HG03460 (cell line): ENCODE measurements around the gene PTPN20.
"Not testable (repeated sequence)": the region's sequence is repeated elsewhere in the genome, so short reads cannot be mapped to it uniquely, and the experiment has no call there.

Experiments
- ATAC-seq: cut with Tn5 transposase; IDR thresholded peaks from one replicate; pipeline ENCODE4 v1.9.1; 2021; ENCODE audit not compliant: unreplicated experiment

PTPN20 gene

GRCh38 chr10:46911144-46911876 is at the start of gene PTPN20:
TSS of gene PTPN20 (plus strand) at chr10:46911428. CDS start at chr10:46932500, 21,072 bp downstream.
- ATAC-seq = not testable (repeated sequence)

GRCh38 chr10:46869716-46870115 is 41.5 kb upstream of the PTPN20 start:
- not testable (repeated sequence) for ATAC-seq

GRCh38 chr10:46871583-46871982 is 39.6 kb upstream of the PTPN20 start:
- not testable (repeated sequence) for ATAC-seq

GRCh38 chr10:46875304-46875703 is 35.9 kb upstream of the PTPN20 start:
- not testable (repeated sequence) for ATAC-seq

- not testable (repeated sequence) for ATAC-seq
Observed at GRCh38 chr10:46876773-46877172, 34.5 kb upstream of the PTPN20 start.

- not testable (repeated sequence) for ATAC-seq
Observed at GRCh38 chr10:46878761-46879160, 32.5 kb upstream of the PTPN20 start.

- ATAC-seq = not testable (repeated sequence)
Observed at GRCh38 chr10:46890813-46891611, 20.2 kb upstream of the PTPN20 start.

GRCh38 chr10:46896762-46897692 is 14.2 kb upstream of the PTPN20 start:
- not testable (repeated sequence) for ATAC-seq

GRCh38 chr10:46901247-46901646 is 10.0 kb upstream of the PTPN20 start:
- not testable (repeated sequence) for ATAC-seq

GRCh38 chr10:46903874-46904273 is 7.4 kb upstream of the PTPN20 start:
- ATAC-seq = not testable (repeated sequence)

- not testable (repeated sequence) for ATAC-seq
Observed at GRCh38 chr10:46906359-46906758, 4.9 kb upstream of the PTPN20 start.

GRCh38 chr10:46907185-46908117 is 3.8 kb upstream of the PTPN20 start:
- ATAC-seq = not testable (repeated sequence)

GRCh38 chr10:46922498-46922897 is 11.3 kb downstream of the PTPN20 start:
- not testable (repeated sequence) for ATAC-seq

GRCh38 chr10:46925156-46925555 is 13.9 kb downstream of the PTPN20 start:
- not testable (repeated sequence) for ATAC-seq

- ATAC-seq = not testable (repeated sequence)
Observed at GRCh38 chr10:46925853-46926252, 14.6 kb downstream of the PTPN20 start.

GRCh38 chr10:46928810-46929209 is 17.6 kb downstream of the PTPN20 start:
- ATAC-seq = not testable (repeated sequence)

- ATAC-seq = not testable (repeated sequence)
Observed at GRCh38 chr10:46932383-46932782, 21.2 kb downstream of the PTPN20 start.

GRCh38 chr10:46941091-46941490 is 29.9 kb downstream of the PTPN20 start:
- ATAC-seq = not testable (repeated sequence)

- ATAC-seq = not testable (repeated sequence)
Observed at GRCh38 chr10:46948687-46949518, 37.7 kb downstream of the PTPN20 start.
